ENCODE results near the gene MAD1L1. TPM values are rescaled to one million over a fixed set of nuclear protein-coding genes. Genes with fewer than 3 reads are reported as not detected.

Gene MAD1L1
- total RNA-seq, 1 experiment from 2014 or later: 38.5 TPM

GRCh38 chr7:2228921-2229320, 3.8 kb downstream of the MAD1L1 start:
- Histone ChIP-seq H3K4me2 (ENCODE audit: low read length) (no peak overlapping the region), H3K9me3 (ENCODE audit: control insufficient read depth in 1 of 2, insufficient read depth in 1 of 2, low read depth in 1 of 2, low read length in 2 of 2) (no peaks in the 10 kb centered on the region), H3K9me2 (ENCODE audit: insufficient read depth) (no peaks in the 10 kb centered on the region), H3K79me2 (ENCODE audit: insufficient read depth, low read length) (peaks cover 83% of the 10 kb centered on the region), H2AFZ (ENCODE audit: low read depth, low read length, poor library complexity, severe bottlenecking) (no peak overlapping the region), H3K4me1 (ENCODE audit: control insufficient read depth in 1 of 2, insufficient read depth in 2 of 2, low read length in 2 of 2) (peaks cover 11 to 31% of the 10 kb centered on the region in 2 experiments), H4K20me1 (ENCODE audit: insufficient read depth) (no peaks in the 10 kb centered on the region), H3K27ac (ENCODE audit: low read depth, low read length) (no peak overlapping the region), H3K4me3 (replicated peaks in 1 of 2; ENCODE audit: low read depth in 1 of 2, low read length in 2 of 2) (no peak overlapping the region), H3K27me3 (ENCODE audit: insufficient read depth, low read length) (no peaks in the 10 kb centered on the region), H3K9ac (ENCODE audit: low read length) (no peak overlapping the region), H3K36me3 (ENCODE audit: control insufficient read depth in 1 of 2, insufficient read depth in 2 of 2, low read length in 2 of 2) (peaks cover 6 to 33% of the 10 kb centered on the region in 2 experiments; a peak in 3 of 4 replicates)
- TF ChIP-seq SIN3A (IDR thresholded peaks at IDR 0.05; ENCODE audit: low read depth): no peak
- TF ChIP-seq ZFX (IDR thresholded peaks at IDR 0.05): no peak
- TF ChIP-seq JUND (IDR thresholded peaks at IDR 0.05): no peak
- no peak for TF ChIP-seq FOSL1 (IDR thresholded peaks at IDR 0.05; ENCODE audit: low read depth)
- TF ChIP-seq ZNF274 (IDR thresholded peaks at IDR 0.05; ENCODE audit: low read depth, low read length): no peak
- TF ChIP-seq CTCF (IDR thresholded peaks at IDR 0.05 in 2 of 3, conservative IDR thresholded peaks at IDR 0.05 in 1 of 3; ENCODE audit: borderline replicate concordance in 1 of 3, insufficient read depth in 1 of 3, low read depth in 2 of 3, low read length in 2 of 3): no peak
- no peak for TF ChIP-seq ZBTB33 (IDR thresholded peaks at IDR 0.05; ENCODE audit: extremely low read depth, insufficient replicate concordance, low read length)
- TF ChIP-seq RAD21 (IDR thresholded peaks at IDR 0.05; ENCODE audit: low read depth): no peak
- no peak for TF ChIP-seq ELF1 (IDR thresholded peaks at IDR 0.05; ENCODE audit: borderline replicate concordance, low read depth)
- TF ChIP-seq EZH2 (IDR thresholded peaks at IDR 0.05): no peak
- no peak for TF ChIP-seq TCF7L2 (IDR thresholded peaks at IDR 0.05; ENCODE audit: borderline replicate concordance, extremely low read depth, insufficient read depth, insufficient read length)
- TF ChIP-seq MAX (IDR thresholded peaks at IDR 0.05): no peak
- TF ChIP-seq YY1 (IDR thresholded peaks at IDR 0.05; ENCODE audit: extremely low read depth, insufficient replicate concordance, low read depth, low read length): no peak
- ChIA-PET CTCF (no interaction called here), POLR2A (no interaction called here), RAD21 (ENCODE audit: low non-redundant PET in 1 of 2, low total read pairs in 2 of 2, uncharacterized antibody in 2 of 2, unreplicated experiment in 2 of 2) (no interaction called here)
- no peak for ATAC-seq
- no peak for DNase-seq (ENCODE audit: low read depth, low spot score)
- intact Hi-C loops (cut with micrococcal nuclease): no loop called here
- BruUV-seq (replicated peaks): no TSS peak
